A549 (cell line): ENCODE results near the gene DAB1. TPM values are rescaled to one million over a fixed set of nuclear protein-coding genes. Genes with fewer than 3 reads are reported as not detected.

Source experiments
- ATAC-seq, 2 experiments: fragments of 200-7000 bp in 1 of 2; fragments of >200 bp in 1 of 2; cut with Nextera tagmentation in 1 of 2; cut with Tn5 transposase in 1 of 2; 3 replicates each; pipeline versions ENCODE4 v1.8.0 to v1.9.1; 2018 to 2020; ENCODE audit warnings: mild to moderate bottlenecking in 1 of 2, moderate library complexity in 1 of 2
- CTCF ChIA-PET: fragments of 300-600 bp; sonication (Branson Sonifier 250); formaldehyde crosslinking; extraction: SDS; loops from one replicate; lab custom pipeline; 2021; ENCODE audit warnings: antibody characterized with exemption, inconsistent platforms; lab: Yijun Ruan, JAX
- POLR2A ChIA-PET: fragments of 350-600 bp; formaldehyde crosslinking; extraction: SDS; loops from one replicate; lab custom pipeline; 2021; ENCODE audit warnings: antibody characterized with exemption, inconsistent platforms; lab: Yijun Ruan, JAX
- DNase-seq, 2 experiments: peaks; one replicate each; pipeline versions ENCODE4 v3.0.0 to v3.0.0-alpha.2; 2011 to 2016; ENCODE audit warnings: low read depth in 1 of 2, low spot score in 1 of 2
- FAIRE-seq: peaks from 2 replicates; lab custom pipeline; 2011; peaks lifted over from hg19 to GRCh38; lab: Jason Lieb, UNC
- H3K27ac ChIP-seq, 2 experiments: fragments of >200 bp; sonication (Bioruptor Twin); formaldehyde crosslinking; 3 replicates each; pipeline ENCODE4 v1.5.1; 2016 to 2017
- H3K4me1 ChIP-seq: fragments of >200 bp; sonication (Bioruptor Twin); formaldehyde crosslinking; 3 replicates; pipeline ENCODE4 v1.6.1; 2016
- H3K4me2 ChIP-seq: fragments of >200 bp; sonication (Bioruptor Twin); formaldehyde crosslinking; 3 replicates; pipeline ENCODE4 v1.6.1; 2016
- H3K4me3 ChIP-seq: fragments of >200 bp; sonication (Bioruptor Twin); formaldehyde crosslinking; 3 replicates; pipeline ENCODE4 v1.5.1; 2016
- H3K9me3 ChIP-seq: fragments of >200 bp; sonication (Bioruptor Twin); formaldehyde crosslinking; 3 replicates; pipeline ENCODE4 v1.6.1; 2016
- BHLHE40 ChIP-seq: IDR thresholded peaks from 2 replicates; pipeline ENCODE4 v1.6.1; 2012; ENCODE audit warnings: low read depth, low read length, inconsistent platforms
- CEBPB ChIP-seq, 2 experiments: fragments of >200 bp in 1 of 2; sonication (Bioruptor Twin) in 1 of 2; formaldehyde crosslinking in 1 of 2; IDR thresholded peaks; 2 replicates each; pipeline ENCODE4 v1.6.1; 2012 to 2016
- CHD4 ChIP-seq: fragments of 200-600 bp; sonication (generic); IDR thresholded peaks from 2 replicates; pipeline ENCODE4 v1.6.1; 2016; ENCODE audit warnings: antibody characterized with exemption, mild to moderate bottlenecking, borderline replicate concordance
- ESRRA ChIP-seq: fragments of 150-350 bp; IDR thresholded peaks from 2 replicates; pipeline ENCODE4 v1.6.1; 2014; ENCODE audit warnings: mild to moderate bottlenecking, low read length, borderline replicate concordance
- FOXS1 ChIP-seq: fragments of 250-450 bp; sonication (Bioruptor Pico); IDR thresholded peaks from 2 replicates; pipeline ENCODE4 v1.5.0; 2020; ENCODE audit warnings: mild to moderate bottlenecking, moderate library complexity
- HEYL ChIP-seq: fragments of 250-450 bp; sonication (Bioruptor Pico); IDR thresholded peaks from 2 replicates; pipeline ENCODE4 v1.8.0; 2021; ENCODE audit warnings: mild to moderate bottlenecking, moderate library complexity
- HOXA7 ChIP-seq: fragments of 250-450 bp; sonication (Bioruptor Pico); IDR thresholded peaks from 2 replicates; pipeline ENCODE4 v1.5.0; 2020; ENCODE audit warnings: mild to moderate bottlenecking, moderate library complexity
- HOXB5 ChIP-seq: fragments of 250-450 bp; sonication (Bioruptor Pico); IDR thresholded peaks from 2 replicates; pipeline ENCODE4 v1.5.0; 2020; ENCODE audit warnings: mild to moderate bottlenecking, moderate library complexity
- MAZ ChIP-seq: fragments of 150-350 bp; IDR thresholded peaks from 2 replicates; pipeline ENCODE4 v1.6.1; 2014; ENCODE audit warnings: antibody characterized with exemption, low read depth, low read length, borderline replicate concordance
- NPAS2 ChIP-seq: fragments of 250-450 bp; sonication (Bioruptor Pico); IDR thresholded peaks from 2 replicates; pipeline ENCODE4 v1.8.0; 2022; ENCODE audit warnings: mild to moderate bottlenecking, moderate library complexity, borderline replicate concordance
- NR3C1 ChIP-seq: fragments of >200 bp; sonication (Bioruptor Twin); formaldehyde crosslinking; IDR thresholded peaks from 3 replicates; pipeline ENCODE4 v1.6.1; 2017
- POLR2A ChIP-seq: IDR thresholded peaks from 2 replicates; pipeline ENCODE4 v1.6.1; 2012; ENCODE audit warnings: mild to moderate bottlenecking, low read length
- POLR2AphosphoS2 ChIP-seq: conservative IDR thresholded peaks from 2 replicates; pipeline ENCODE4 v1.6.1; 2012; ENCODE audit warnings: low read length, improper control_type of control experiment, inconsistent platforms
- RAD21 ChIP-seq, 2 experiments: fragments of >200 bp in 1 of 2; sonication (Bioruptor Twin) in 1 of 2; formaldehyde crosslinking in 1 of 2; IDR thresholded peaks in 1 of 2; conservative IDR thresholded peaks in 1 of 2; 2 replicates in 1 of 2; 3 replicates in 1 of 2; pipeline ENCODE4 v1.6.1; 2012 to 2018; ENCODE audit warnings: inconsistent platforms in 1 of 2
- RARB ChIP-seq: fragments of 250-450 bp; sonication (Bioruptor Pico); IDR thresholded peaks from 2 replicates; pipeline ENCODE4 v1.8.0; 2021; ENCODE audit warnings: mild to moderate bottlenecking, moderate library complexity
- RCOR1 ChIP-seq: fragments of 150-350 bp; IDR thresholded peaks from 2 replicates; pipeline ENCODE4 v1.6.1; 2014; ENCODE audit warnings: antibody characterized with exemption, low read length, low read depth
- REST ChIP-seq: fragments of 200-600 bp; sonication (generic); IDR thresholded peaks from 2 replicates; pipeline ENCODE4 v1.6.1; 2016; ENCODE audit warnings: antibody characterized with exemption, mild to moderate bottlenecking, moderate library complexity
- RNF2 ChIP-seq: fragments of 200-600 bp; sonication (generic); IDR thresholded peaks from 2 replicates; pipeline ENCODE4 v1.6.1; 2016; ENCODE audit warnings: low read depth, mild to moderate bottlenecking, antibody characterized with exemption, moderate library complexity, borderline replicate concordance
- TFCP2L1 ChIP-seq: fragments of 250-450 bp; sonication (Bioruptor Pico); IDR thresholded peaks from 2 replicates; pipeline ENCODE4 v1.5.0; 2021; ENCODE audit warnings: mild to moderate bottlenecking
- TP53 ChIP-seq: fragments of 250-450 bp; sonication (Bioruptor Pico); IDR thresholded peaks from 2 replicates; pipeline ENCODE4 v1.5.0; 2021; ENCODE audit warnings: mild to moderate bottlenecking, moderate library complexity
- USF2 ChIP-seq: fragments of 450-650 bp; IDR thresholded peaks from 2 replicates; pipeline ENCODE4 v1.6.1; 2014; ENCODE audit warnings: antibody characterized with exemption
- ZC3H11A ChIP-seq: fragments of 450-650 bp; IDR thresholded peaks from 2 replicates; pipeline ENCODE4 v1.6.1; 2014; ENCODE audit warnings: antibody characterized with exemption, mild to moderate bottlenecking
- ZNF302 ChIP-seq: fragments of 250-450 bp; sonication (Bioruptor Pico); IDR thresholded peaks from 2 replicates; pipeline ENCODE4 v1.9.0; 2021; ENCODE audit warnings: inconsistent platforms, mild to moderate bottlenecking, moderate library complexity
- ZSCAN20 ChIP-seq: fragments of 250-450 bp; sonication (Bioruptor Pico); IDR thresholded peaks from 2 replicates; pipeline ENCODE4 v1.8.0; 2022; ENCODE audit warnings: mild to moderate bottlenecking, moderate library complexity
- WGBS: methylation state at CpG from one replicate; pipeline ENCODE4 v1.1.6; 2017; ENCODE audit errors: missing lambda C conversion rate; 5-methylcytosine and 5-hydroxymethylcytosine counted together
- polyA plus RNA-seq, 4 experiments: library from polyadenylated mRNA; depleted of rRNA in 3 of 4; stranded (reverse); fragments of >200 nt; fragmentation: RNase III in 1 of 4; extraction: RNeasy Plus Mini Kit Qiagen cat#74134 plus additional on column Dnase treatment in 1 of 4; gene quantifications; 2 replicates in 3 of 4; 3 replicates in 1 of 4; pipeline ENCODE4 v1.2.3, GENCODE V29; 2011 to 2017
- TF ChIP-seq, protein P1 (sequence below): IDR thresholded peaks from 2 replicates; pipeline ENCODE4 v1.6.1; 2012
- TF ChIP-seq, protein P2 (sequence below): fragments of 150-350 bp; IDR thresholded peaks from 2 replicates; pipeline ENCODE4 v1.6.1; 2014; ENCODE audit warnings: low read depth, mild to moderate bottlenecking, low read length
- TF ChIP-seq, protein P3 (sequence below): fragments of >200 bp; sonication (Bioruptor Twin); formaldehyde crosslinking; IDR thresholded peaks from 3 replicates; pipeline ENCODE4 v1.5.1; 2016

The DAB1 gene
- polyA plus RNA-seq, 2 of the 4 experiments (the other 2 are of a cell fraction): not detected

DNA sequence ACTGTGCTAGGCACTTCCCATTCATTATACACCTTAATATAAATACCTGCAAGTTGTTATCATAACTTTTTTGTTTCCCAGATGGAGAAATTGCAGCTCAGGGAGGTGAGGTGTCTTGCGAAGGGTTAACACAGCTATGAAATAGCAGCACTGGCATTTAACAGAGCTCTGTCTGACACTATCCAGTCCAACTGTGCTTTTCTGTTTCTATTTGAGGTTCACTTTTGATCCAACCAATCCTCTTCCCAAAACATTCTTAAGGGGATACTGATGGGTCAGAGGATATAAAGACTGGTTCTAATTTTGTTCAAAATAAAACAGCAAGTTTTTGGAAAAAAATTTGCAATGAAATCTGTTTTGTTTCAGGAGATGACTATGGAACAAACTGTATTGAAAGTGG is 411.5 kb downstream of the DAB1 start:
- H3K9me3 ChIP-seq: no peaks in the 10 kb centered on the region
- ATAC-seq (no peak), FAIRE-seq (no peak), DNase-seq (no peak)
- no peak overlapping the region for H3K27ac ChIP-seq
- no peaks in the 10 kb centered on the region for H3K4me1 ChIP-seq
- TF ChIP-seq FOXS1 (CRISPR knock-in tag) (no peak), NR3C1 (no peak), BHLHE40 (no peak), HOXB5 (CRISPR knock-in tag) (no peak), HEYL (CRISPR knock-in tag) (no peak), ZC3H11A (no peak), NPAS2 (CRISPR knock-in tag) (no peak), MAZ (no peak), RNF2 (no peak), TP53 (CRISPR knock-in tag) (no peak), CHD4 (no peak), ZNF302 (CRISPR knock-in tag) (no peak), RCOR1 (no peak), POLR2A (no peak), TFCP2L1 (CRISPR knock-in tag) (no peak), ZSCAN20 (CRISPR knock-in tag) (no peak)
- TF ChIP-seq, protein P1, sequence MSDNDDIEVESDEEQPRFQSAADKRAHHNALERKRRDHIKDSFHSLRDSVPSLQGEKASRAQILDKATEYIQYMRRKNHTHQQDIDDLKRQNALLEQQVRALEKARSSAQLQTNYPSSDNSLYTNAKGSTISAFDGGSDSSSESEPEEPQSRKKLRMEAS: no peak
- TF ChIP-seq, protein P2, sequence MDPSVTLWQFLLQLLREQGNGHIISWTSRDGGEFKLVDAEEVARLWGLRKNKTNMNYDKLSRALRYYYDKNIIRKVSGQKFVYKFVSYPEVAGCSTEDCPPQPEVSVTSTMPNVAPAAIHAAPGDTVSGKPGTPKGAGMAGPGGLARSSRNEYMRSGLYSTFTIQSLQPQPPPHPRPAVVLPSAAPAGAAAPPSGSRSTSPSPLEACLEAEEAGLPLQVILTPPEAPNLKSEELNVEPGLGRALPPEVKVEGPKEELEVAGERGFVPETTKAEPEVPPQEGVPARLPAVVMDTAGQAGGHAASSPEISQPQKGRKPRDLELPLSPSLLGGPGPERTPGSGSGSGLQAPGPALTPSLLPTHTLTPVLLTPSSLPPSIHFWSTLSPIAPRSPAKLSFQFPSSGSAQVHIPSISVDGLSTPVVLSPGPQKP: no peak
- TF ChIP-seq, protein P3, sequence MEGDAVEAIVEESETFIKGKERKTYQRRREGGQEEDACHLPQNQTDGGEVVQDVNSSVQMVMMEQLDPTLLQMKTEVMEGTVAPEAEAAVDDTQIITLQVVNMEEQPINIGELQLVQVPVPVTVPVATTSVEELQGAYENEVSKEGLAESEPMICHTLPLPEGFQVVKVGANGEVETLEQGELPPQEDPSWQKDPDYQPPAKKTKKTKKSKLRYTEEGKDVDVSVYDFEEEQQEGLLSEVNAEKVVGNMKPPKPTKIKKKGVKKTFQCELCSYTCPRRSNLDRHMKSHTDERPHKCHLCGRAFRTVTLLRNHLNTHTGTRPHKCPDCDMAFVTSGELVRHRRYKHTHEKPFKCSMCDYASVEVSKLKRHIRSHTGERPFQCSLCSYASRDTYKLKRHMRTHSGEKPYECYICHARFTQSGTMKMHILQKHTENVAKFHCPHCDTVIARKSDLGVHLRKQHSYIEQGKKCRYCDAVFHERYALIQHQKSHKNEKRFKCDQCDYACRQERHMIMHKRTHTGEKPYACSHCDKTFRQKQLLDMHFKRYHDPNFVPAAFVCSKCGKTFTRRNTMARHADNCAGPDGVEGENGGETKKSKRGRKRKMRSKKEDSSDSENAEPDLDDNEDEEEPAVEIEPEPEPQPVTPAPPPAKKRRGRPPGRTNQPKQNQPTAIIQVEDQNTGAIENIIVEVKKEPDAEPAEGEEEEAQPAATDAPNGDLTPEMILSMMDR: no peak
- H3K4me2 ChIP-seq: no peak overlapping the region
- ChIA-PET POLR2A (no interaction called here), CTCF (no interaction called here)
- H3K4me3 ChIP-seq: no peak overlapping the region
- 50% methylated on average over 1 of the region's 1 CpG for WGBS

DNA sequence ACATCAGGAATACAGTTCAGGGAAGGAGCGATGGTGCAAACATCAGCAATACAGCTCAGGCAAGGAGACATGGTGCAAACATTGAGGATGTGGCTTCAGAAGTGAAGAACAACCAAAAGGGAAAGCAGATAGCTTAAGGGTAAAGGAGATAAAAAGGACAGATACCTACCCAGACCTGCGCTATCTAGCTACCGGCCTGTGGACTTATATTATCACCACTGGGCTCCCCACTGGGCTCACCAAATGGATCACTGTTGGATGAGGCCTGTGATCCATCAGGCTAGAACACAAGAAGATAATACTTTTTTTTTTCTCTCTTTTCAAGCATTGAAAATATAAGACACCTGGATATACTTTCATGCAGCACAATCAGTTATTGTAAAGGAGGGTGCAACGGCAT is 413.3 kb downstream of the DAB1 start:
- Histone ChIP-seq H3K4me2 (no peak overlapping the region), H3K27ac (no peak overlapping the region), H3K4me1 (no peaks in the 10 kb centered on the region), H3K4me3 (no peak overlapping the region), H3K9me3 (no peaks in the 10 kb centered on the region)
- 33% methylated on average over 4 of the region's 4 CpGs for WGBS
- CTCF ChIA-PET: no interaction called here
- POLR2A ChIA-PET: no interaction called here
- FAIRE-seq (no peak), DNase-seq (no peak), ATAC-seq (no peak)
- TF ChIP-seq POLR2A (no peak), REST (no peak), USF2 (no peak), FOXS1 (CRISPR knock-in tag) (no peak), NPAS2 (CRISPR knock-in tag) (no peak), ZSCAN20 (CRISPR knock-in tag) (no peak), CHD4 (no peak), BHLHE40 (no peak), RAD21 (conservative IDR thresholded peaks at IDR 0.05 in 1 of 2, IDR thresholded peaks at IDR 0.05 in 1 of 2) (no peak), POLR2AphosphoS2 (no peak), ESRRA (no peak), CEBPB (IDR thresholded peaks at IDR 0.05) (no peak), RARB (CRISPR knock-in tag) (no peak), NR3C1 (no peak), HOXA7 (CRISPR knock-in tag) (no peak)
